ENCODE measurements around the gene ARID3A. TPM values are rescaled to one million over a fixed set of nuclear protein-coding genes. Genes with fewer than 3 reads are reported as not detected.

Gene ARID3A
- total RNA-seq, 1 donor from 2014 or later: 4.8 TPM

- no peak for DNase-seq
Observed at GRCh38 chr19:928471-929202, 2.8 kb downstream of the ARID3A start.

GRCh38 chr19:929203-929890, 3.5 kb downstream of the ARID3A start:
- intact Hi-C loops (cut with micrococcal nuclease): loop anchor here (10.0 kb wide), 1 partner anchor 165 kb away; no protein-coding TSS in a partner anchor
- Histone ChIP-seq H3K9me3 (replicated peaks) (no peaks in the 10 kb centered on the region), H3K36me3 (peaks cover 7% of the 10 kb centered on the region), H3K27ac (replicated peaks) (no peak overlapping the region), H3K4me1 (peaks cover 66% of the 10 kb centered on the region), H3K4me3 (no peak overlapping the region), H3K27me3 (ENCODE audit: low read depth) (no peaks in the 10 kb centered on the region)
- TF ChIP-seq CTCF (IDR thresholded peaks at IDR 0.05; ENCODE audit: borderline replicate concordance): no peak
- no peak for DNase-seq

More at GRCh38 chr19:928471-929202, 2.8 kb downstream of the ARID3A start:
- no peak overlapping the region for H3K27ac ChIP-seq (replicated peaks)
- intact Hi-C loops (cut with micrococcal nuclease): loop anchor here (10.0 kb wide), 1 partner anchor 164 kb away; no protein-coding TSS in a partner anchor
- H3K36me3 ChIP-seq: peaks cover 7% of the 10 kb centered on the region
- TF ChIP-seq CTCF (IDR thresholded peaks at IDR 0.05; ENCODE audit: borderline replicate concordance): no peak
- H3K27me3 ChIP-seq (ENCODE audit: low read depth): no peaks in the 10 kb centered on the region
- H3K9me3 ChIP-seq (replicated peaks): no peaks in the 10 kb centered on the region
- H3K4me1 ChIP-seq: peaks cover 63% of the 10 kb centered on the region
- H3K4me3 ChIP-seq: no peak overlapping the region

- TF ChIP-seq CTCF (IDR thresholded peaks at IDR 0.05; ENCODE audit: borderline replicate concordance): no peak
- H3K4me3 ChIP-seq: no peak overlapping the region
- DNase-seq: no peak
- no peaks in the 10 kb centered on the region for H3K27me3 ChIP-seq (ENCODE audit: low read depth)
- intact Hi-C loops (cut with micrococcal nuclease): loop anchor here (10.0 kb wide), 1 partner anchor 165 kb away; no protein-coding TSS in a partner anchor
- H3K9me3 ChIP-seq (replicated peaks): no peaks in the 10 kb centered on the region
- peaks cover 7% of the 10 kb centered on the region for H3K36me3 ChIP-seq
- peaks cover 66% of the 10 kb centered on the region for H3K4me1 ChIP-seq
- H3K27ac ChIP-seq (replicated peaks): no peak overlapping the region
Observed at GRCh38 chr19:929891-930258, 4.0 kb downstream of the ARID3A start.

- Histone ChIP-seq H3K9me3 (replicated peaks) (no peaks in the 10 kb centered on the region), H3K4me1 (peaks cover 55% of the 10 kb centered on the region), H3K4me3 (peak overlapping the region; percentile 50), H3K27ac (replicated peaks) (peak overlapping the region; percentile 74), H3K36me3 (peaks cover 7% of the 10 kb centered on the region), H3K27me3 (ENCODE audit: low read depth) (no peaks in the 10 kb centered on the region)
- intact Hi-C loops (cut with micrococcal nuclease): no loop called here
- DNase-seq: no peak
- TF ChIP-seq CTCF (IDR thresholded peaks at IDR 0.05; ENCODE audit: borderline replicate concordance): no peak
Observed at GRCh38 chr19:931860-932647, 6.2 kb downstream of the ARID3A start.

Measured in left ventricle myocardium inferior (tissue), 1 donor.